A204.1 (cell line): Measurements from ENCODE around the gene SLC9A3.

Source experiments
- FAIRE-seq: peaks from 2 replicates; lab custom pipeline; 2012; peaks lifted over from hg19 to GRCh38; lab: Jason Lieb, UNC

Gene SLC9A3

DNA sequence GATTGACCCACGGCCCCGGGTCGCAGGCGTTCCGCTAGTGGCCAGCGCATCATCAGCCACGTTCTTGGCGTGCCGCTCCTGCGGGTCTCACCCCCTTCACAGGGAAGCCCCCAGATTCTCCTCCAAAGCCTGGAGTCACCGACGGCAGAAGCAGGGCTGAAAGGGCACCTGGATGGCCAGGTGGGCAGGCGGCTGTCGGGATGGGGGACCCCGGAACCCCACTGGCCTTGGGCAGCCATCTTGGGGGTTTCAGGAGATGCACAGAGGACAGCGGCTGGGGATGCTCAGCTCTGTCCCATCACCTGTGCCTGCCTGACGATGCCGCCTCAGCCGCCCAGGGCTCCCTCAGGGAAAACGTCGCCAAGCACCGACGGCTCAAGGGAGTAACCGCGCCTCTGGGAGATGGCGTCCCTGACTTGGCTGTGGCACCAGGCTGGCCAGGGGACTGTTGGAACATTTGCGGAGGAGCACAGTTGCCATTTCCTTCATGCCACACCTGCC is 14.1 kb upstream of the SLC9A3 start:
- FAIRE-seq, result no peak

DNA sequence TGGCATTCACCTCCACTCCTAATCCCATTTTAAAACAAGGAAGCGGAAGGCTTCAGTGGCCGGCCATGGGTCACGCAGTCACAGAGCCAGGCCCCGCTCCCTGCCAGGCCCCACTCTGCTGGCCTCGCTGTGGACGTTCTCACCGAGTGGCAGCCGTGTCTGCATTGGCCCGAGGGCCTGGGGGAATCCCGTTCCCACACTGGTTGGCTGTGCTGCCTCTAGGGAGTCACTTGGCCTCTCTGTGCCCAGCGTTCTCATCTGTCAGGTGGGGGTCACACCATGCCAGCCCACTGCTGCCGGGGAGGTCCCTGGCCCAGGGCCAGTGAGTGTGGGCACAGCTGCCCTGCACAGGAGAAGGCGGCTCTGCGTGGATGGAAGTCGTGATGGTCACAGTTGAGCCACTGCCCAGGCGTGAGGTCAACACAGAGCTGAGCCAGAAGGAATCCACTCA is 13.4 kb upstream of the SLC9A3 start:
- no peak for FAIRE-seq

DNA sequence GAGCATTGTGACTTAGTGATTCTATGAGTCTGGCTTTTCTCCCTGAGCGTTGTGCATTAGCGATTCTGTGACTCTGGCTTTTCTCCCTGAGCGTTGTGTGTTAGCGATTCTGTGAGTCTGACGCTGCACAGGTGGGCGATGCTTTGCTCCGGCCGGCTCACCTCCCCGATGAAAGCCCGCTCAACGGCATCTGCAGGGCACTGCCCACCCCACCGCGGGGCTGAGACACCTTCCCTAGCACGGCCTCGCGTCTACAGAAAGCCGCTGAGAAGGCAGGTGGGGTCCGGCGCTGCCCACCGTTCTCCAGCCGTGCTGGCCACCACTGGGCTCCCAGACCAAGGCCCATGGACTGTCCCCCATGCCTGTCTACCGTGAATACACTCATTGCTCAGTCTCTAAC is 12.8 kb upstream of the SLC9A3 start:
- FAIRE-seq, result no peak

DNA sequence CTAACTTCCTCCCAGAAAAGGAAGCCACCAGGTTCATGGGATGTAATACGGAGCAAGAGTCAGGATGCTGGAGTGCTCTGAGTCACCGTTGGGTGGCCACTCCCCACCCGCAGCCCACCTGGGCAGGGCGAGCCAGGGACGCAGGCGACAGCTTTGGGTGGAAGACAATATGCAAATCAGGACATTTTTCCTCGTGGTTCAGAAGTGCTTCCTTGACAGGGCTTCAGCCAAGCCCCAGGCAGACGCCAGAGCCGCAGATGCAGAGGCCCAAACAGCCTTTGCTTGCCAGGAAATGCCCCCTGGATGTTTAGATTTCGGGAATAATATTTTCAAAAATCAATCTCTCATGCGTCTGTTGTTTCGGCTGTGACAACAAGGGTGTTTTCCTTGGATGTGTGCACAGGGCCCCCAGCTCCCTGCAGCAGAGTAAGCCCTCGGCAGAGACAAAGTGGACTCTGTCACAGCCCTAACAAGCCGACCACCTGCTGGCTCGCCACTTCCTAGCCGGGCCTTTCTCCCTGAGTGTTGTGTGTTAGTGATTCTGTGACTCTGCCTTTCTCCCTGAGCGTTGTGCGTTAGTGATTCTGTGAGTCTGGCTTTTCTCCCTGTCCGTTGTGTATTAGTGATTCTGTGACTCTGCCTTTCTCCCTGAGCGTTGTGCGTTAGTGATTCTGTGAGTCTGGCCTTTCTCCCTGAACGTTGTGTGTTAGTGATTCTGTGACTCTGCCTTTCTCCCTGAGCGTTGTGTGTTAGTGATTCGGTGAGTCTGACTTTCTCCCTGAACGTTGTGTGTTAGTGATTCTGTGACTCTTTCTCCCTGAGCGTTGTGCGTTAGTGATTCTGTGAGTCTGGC is 11.8 kb upstream of the SLC9A3 start:
- no peak for FAIRE-seq

DNA sequence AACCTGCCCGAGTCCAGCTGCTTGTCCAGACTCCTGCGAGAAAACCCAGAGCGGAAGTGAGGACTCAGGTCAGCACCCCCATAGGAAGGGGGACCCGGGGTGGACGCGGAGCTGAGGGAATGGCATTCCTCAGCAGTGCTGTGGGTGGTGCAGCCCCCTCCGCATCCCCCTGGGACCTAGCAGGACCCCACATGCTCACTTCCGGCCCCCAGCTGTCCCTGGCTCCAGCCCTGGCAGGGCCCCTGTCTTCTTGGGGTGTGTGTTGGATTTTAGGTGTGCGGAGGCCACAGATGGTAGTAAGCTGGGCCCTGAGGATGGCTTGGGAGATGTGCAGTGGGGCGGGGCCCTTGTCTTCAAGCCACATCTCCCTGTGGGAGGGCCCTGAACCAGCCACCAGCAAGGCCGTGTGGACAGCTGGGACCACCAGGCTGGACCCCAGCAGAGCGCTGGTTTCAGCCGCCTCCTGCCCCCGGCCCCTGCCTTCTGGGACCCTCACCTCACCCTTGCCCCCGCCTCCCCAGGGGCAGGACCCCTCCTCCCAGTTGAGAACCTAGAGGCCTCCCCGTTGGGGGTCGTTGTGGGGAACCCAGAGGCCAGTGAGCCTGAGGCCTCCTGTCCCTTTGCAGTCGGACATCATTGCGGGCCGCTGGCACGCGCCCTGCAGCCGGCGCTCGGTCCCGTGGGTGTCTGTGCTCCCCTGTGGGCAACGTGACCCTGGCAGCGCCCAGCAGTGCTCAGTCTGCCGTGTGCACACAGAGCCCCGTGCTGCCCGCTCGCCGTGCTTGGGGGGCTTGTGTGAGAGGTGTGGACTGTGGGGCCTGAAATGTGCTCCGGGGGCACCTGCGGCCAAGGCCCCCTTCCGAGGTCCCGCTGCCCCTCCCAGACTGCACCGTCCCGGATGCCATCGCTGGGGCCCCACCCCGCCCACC is 10.8 kb upstream of the SLC9A3 start:
- no peak for FAIRE-seq

DNA sequence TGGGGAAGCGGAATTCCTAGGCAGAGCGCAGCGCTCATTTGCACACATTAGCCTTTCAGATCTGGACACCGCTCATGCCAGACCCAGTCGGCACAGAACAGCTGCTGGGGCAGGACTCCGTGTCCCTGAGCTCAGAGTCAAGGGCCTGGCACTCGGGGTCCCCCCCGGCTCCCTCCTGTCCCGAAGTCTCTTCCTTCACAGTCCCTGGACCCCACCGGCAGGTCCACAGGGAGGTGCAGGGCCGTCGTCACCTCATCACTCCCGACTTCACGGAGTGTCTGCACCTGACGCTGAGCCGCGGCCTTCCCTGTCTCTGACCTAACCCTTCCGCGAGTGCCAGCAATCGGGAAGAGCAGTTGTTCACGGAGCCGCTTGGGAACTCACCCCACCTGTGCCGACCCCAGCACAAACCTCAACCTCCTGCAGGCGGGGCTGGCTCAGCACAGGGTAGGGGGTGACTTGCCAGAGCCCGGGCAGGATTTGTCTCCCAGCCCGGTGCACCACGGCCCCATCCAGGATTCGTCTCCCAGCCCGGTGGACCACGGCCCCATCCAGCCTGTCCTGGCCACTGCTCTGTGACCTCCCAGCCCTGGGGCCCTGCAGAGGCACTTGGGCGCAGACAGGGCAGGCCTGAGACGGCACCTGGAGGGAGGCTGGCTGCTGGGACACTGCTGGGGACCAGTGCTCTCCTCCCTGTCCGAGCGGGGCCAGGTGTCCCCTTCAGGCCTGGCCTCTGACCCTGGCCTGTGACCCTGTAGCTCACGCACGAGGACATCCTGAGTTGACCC is 9.9 kb upstream of the SLC9A3 start:
- FAIRE-seq, result no peak

DNA sequence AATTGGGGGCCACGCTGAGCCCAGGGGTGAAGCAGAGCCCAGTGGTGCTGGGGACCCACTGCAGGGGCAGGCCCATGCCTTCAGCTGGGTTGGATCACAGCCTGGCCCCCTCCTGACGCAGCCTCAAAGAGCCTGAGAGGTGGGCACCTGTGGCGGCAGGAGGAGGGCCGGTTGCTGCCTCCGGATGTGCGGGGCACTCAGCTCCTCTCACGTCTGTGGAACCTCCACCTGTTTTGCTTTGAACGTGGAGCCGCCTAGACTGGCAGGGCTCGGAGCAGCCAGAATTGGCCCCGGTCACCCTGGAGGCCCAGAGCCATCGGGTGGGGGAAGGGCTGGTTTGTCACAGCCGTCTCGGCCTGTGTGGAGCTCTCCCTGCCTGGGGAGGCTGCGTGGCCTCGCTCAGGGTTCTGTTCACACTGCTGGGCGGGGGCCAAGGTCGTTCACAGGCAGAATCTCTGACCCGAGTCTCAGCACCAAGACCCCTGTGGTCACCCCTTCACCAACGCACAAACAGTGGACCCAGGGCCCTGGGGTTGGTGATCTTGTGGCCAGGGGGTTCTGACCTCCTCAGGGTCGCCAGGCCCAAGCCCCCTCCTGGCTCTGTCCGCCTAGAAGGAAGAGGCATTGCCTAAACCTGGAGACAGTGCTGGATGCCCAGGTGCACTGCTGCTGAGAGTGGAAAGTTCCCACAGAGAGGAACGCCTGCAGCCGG is 9.2 kb upstream of the SLC9A3 start:
- no peak for FAIRE-seq

DNA sequence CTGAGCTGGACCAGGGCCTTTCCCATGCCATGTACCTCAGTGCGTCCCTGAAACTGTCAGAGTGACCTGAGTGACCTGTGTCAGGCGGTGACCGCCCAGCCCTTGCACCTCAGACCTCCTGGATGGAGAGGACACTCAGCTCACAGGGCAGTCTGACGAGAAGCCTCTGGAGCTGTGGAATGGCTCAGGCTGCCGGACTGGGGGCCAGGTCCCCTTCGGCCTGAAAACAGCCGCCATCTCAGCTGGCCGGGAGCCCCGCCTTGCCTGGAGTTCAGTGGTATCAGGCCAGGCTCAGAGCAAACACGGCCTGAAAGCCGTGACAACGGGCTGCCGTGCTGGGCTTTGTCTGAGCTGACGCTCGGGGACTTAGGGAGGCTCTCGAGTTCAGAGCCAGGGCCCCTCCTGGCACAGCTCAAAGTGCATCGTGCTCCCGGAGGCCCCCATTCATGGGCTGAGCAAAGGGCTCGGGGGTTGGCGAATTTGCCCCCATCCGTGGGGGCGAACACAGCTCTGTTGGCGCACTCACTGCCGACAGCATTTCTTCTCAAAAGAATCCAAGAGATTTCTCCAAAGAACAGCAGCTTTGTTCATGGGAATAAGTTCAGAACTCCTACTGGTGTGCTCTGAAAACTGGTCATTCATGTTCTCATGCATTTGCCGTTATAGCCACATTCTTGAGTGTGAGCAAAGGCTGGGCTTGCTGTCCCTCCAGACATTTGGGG is 8.4 kb upstream of the SLC9A3 start:
- no peak for FAIRE-seq

DNA sequence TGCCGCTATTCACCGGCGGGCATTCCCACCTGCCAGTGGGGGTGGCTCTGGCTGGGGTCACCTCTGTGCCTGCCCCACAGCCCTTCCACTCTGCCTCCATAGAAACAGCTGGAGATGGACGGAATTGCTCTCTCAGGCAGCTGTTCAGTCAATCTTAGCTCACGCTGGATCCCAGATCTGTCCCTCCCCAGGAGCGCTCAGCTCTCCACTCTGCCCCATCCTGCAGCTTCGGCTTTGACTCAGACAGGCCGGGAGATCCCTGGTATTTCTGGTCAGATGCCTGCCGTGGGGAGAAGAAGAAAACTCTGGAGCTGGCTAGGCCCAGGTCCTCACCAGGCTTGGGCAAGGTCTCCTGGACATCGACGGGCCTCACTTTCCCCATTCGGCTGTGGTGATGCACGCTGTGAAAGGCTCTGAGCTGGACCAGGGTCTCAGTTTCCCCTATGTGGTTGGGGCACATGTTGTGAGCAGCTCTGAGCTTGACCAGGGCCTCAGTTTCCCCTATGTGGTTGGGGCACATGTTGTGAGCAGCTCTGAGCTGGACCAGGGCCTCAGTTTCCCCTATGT is 7.6 kb upstream of the SLC9A3 start:
- no peak for FAIRE-seq

DNA sequence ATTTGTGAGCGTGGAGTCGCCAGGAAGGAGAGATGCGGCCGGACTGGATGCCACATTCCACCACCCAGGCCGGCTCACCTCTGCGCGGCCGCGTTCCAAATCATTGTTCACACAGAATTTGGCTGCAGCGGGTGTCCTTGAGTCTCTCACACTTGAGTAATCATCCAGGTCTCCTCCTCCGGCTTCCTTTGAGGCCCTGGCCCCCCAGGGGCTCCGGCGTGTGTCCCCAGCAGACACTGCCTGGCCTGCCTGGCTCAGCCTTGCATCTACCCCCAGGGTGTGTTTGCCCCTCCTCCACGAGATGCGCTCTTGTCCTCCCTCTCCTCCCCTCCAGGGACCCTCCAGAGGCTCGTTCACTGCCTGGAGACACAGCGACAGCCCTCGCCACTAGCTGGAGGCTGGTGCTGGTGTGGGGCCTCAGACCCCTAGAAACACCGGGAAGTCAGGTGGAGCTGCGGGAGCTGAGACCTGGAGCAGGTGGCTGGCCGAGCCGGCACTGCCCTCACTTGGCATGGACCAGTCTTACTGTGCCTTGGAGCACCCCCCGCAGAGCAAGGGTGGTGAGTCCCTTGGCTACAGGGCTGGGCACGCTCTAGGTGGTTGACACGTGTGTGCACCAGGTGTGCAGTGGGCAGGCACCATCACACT is 7.0 kb upstream of the SLC9A3 start:
- FAIRE-seq, result no peak

DNA sequence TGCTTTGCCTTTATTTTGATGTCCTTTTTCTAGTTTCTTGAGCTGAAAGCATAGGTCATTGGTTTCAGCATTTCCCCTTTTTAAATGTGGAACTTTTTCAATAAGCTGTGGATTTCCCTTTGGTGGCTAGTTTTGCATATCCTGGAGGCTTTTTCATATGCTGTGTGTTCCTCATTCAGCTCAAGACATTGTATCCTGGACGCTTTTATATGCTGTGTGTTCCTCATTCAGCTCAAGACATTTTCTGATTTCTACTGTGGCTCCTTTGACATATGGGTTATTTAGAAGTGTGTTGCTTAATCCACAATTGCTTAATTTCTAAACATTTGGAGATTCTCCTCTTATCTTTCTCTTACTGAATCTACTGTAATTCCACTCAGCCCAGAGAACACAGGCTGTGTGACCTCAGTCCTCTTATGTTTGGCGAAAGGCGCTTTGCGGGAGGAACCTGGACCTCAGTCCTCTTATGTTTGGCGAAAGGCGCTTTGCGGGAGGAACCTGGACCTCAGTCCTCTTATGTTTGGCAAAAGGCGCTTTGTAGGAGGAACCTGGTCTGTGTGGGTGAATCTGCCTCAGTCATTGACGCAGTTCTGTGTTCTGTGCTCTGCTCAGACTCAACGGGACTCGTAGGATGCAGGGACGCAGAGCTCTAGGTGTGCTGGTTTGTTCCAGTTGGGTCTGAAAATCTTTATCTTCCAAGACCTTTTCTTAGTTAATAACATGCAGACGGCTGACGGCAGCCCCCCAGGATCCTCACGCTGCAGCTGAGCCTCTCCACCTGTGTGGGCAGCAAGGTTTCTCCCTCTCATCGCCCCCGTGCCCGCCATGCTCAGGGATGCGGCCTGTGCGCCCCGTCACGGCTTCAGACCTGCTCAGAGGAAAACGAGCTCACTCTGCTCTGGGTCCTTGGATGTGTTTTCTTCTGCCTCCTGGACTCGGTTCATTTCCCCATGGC is 6.0 kb upstream of the SLC9A3 start:
- FAIRE-seq, result no peak

DNA sequence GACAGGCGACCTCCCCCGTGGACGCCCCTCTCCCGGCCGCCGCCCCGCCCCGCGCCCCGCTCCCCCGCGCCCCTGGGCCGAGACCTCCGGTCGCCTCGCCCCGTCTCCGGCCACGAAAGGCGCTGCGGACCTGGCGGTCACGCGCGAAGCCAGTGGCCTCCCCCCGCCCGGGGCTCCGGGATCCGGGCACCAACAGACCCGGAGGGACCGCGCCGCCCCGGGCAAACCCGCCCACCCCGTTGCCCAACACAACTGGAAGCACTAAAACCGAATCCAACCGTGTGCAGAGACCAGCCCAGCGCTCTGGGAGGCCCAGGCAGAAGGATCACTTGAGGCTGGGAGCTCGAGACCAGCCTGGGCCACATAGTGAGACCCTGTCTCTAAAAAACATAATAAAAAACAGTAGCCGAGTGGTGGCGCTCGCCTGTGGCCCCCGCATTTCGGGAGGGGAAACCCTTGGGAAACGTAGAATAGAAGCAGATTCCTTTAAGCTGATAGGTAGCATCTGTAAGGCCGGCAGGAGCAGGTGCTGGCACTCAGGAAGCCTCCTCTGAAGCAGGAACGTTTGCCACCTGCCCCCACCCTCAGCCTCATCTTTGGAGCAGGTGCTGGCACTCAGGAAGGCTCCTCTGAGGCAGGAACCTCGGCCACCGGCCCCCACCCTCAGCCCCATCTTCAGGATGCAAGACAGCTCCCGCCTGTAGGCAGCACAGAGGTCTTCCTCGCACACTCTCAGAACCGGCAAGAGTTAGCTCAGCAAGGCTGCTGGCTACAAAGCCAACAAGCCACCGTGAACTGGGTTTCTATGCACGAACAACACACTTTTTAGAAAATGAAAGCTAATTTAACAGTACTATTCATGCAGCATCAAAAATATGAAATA is 4.6 kb upstream of the SLC9A3 start:
- no peak for FAIRE-seq

DNA sequence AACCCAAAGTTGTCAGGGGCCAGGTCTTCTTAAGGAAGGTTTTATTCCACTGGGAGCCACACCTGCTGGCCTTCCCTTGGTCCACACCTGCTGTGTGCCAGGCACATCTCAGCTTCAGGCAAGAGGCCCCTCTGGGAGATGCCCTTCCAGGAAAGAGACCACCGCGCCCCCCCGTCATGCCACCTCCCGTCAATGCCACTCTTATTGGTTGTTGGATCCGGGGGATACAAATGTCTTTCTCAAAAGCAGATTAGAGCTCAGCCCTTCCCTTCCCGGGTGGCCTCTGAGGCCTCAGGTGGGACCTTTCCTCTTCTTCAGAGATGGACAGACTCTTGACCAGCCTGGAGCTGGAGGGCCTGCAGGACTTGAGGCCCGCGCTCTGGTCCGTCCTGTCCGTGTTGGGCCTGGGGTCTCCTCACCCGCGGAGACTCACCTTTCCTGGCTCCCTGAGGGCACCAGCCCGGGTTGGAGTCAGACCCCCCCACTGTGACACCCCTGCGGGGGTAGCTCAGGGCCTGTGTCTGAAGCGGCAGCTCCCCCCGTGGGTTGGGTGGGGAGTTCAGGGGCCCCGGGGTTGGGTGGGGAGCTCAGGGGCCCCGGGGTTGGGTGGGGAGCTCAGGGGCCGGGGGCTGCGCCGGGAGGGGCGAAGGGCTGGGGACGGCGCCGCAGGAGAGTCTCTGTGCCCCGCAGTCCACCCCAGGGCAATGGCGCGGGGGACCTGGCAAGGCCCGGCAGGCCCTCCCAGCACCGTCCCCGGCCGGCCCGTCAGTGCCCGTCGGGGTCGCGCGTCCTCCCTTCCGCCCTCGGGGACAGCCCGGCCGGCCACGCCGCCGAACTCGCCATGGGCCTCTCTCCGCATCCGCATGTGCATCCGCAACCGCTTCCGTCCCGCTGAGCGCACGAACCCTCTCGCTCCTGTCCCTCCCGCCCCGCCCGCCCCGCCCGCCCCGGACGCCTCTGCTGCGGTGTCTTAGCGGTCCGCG is 3.7 kb upstream of the SLC9A3 start:
- FAIRE-seq, result no peak

DNA sequence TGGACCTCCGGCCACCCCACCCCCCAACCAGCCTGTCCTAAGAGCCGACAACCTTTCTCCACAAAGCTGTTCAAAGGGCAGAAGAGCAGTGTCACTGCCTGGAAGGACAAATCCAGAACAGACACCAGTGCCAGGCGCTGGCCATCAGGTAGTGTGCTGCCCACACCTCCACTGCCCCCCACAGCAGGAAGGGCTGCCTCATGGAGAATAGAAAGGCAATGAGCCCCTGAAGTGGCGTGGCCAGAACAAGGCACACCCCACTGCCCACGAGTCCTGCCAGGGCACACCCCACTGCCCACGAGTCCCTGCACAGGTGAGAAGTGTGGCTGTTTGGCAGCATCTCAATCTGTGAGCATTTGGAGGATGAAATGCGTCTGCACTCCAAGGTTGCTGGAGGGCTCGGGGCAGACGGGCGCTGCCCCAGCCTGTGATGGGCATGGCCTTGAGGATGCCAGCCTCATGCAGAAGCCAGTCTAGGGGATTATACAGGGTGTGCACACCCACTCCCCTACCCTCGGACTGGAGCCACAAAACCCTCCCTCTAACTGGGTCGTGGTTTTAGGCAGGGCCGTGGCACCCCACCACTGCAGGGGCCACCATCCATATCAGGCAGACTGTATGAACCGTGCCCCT is 2.3 kb upstream of the SLC9A3 start:
- FAIRE-seq, result no peak

DNA sequence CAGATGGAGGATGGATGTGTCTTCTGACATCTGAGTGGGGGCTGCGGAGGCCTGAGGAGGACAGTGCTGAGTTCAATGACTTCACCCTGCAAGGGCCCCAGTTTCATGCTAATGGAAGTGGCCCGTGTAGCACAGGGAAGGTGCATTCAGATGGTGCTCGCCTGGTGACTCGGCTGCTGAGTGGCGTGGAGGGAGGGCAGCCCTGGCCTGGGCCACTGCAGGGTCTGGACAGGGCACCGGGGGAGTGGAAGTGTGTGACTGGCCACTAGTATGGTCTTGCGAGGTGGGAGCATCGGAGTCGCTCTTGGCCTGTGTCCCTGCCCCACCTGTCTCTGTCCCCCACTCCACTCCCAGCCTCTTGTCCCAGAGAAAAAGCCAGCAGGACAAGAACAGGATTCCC is 1.7 kb upstream of the SLC9A3 start:
- FAIRE-seq, result no peak
